NCI-H2227 (cell line): ENCODE measurements around the gene ZBTB20.

Experiments
- DNase-seq: peaks from one replicate; lab custom pipeline; 2025; ENCODE audit not compliant: unreplicated experiment; lab: John Stamatoyannopoulos, UW

ZBTB20 gene

DNA sequence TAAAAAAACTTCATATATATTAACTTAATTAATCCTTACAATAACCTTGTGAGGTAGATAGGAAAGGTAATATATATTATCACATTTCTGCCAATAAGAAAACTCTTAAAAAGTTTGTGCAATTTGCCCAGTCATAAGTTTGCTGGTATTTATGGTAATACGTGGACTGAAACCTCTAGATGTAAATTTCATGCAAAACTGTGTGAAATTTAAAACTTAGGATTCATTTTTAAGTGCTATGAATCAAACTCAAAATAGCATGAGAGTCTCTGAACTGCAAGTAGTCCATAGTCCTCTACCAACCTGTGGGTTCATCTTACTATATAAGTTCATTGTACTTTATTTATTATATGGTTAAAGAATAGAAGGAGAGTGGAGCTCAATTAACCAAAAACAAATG lies 56.4 kb downstream of the ZBTB20 start:
- no peak for DNase-seq

DNA sequence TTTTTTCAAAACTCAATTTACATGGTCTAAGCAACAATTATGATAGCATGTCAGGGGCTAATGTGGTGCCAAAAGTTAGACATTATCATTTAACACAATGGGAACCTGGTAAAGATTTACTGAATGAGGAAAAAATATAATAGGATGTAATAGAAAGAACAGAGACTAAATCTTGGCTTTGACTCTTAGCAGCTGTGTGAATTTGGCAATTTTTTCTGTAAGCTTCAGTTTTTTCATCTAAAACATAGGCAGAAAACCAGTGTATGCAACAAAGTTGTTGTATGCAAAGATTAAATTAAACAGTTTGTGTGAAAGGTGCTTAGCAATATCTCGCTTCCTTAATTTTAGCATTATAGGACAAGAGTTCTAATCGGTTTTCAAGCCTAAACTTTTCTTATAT lies 57.6 kb downstream of the ZBTB20 start:
- no peak for DNase-seq

DNA sequence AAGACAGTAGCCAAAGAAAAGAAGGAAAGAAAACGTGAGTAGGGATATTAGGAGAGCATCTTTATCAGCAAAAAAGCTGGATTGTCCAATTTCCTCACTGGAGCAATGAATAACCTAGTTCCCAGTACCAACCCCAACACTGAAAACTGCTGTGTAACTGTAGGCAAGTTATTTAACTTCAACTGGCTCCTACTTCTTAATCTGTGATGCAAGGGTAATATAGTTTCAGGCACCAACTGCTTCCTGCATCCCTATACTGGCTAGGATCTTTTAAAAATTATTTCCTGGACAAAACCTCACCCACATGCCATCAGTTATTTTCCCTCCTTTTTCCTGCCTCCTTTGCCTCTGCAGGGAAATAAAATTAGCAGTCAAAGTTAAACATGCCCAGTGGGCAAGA lies 59.6 kb downstream of the ZBTB20 start:
- DNase-seq = no peak

DNA sequence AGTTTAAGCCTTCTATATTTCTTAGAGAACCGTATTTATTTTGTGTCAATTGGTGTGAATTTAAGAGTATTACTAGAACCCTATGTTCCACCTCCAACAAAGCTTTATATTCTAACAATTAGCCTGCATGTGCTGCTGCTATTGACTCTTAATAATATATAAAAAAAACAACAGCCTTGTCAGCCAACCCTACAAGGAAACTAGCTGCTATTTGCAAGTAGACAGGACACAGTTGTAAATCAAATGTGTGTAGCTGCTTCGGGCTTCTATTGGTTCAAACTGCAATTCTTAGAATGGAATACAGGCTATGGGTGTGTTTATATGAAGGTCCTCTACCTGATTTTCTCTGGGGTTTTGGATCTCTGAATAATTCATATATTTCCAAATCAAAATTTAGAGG lies 60.7 kb downstream of the ZBTB20 start:
- no peak for DNase-seq

DNA sequence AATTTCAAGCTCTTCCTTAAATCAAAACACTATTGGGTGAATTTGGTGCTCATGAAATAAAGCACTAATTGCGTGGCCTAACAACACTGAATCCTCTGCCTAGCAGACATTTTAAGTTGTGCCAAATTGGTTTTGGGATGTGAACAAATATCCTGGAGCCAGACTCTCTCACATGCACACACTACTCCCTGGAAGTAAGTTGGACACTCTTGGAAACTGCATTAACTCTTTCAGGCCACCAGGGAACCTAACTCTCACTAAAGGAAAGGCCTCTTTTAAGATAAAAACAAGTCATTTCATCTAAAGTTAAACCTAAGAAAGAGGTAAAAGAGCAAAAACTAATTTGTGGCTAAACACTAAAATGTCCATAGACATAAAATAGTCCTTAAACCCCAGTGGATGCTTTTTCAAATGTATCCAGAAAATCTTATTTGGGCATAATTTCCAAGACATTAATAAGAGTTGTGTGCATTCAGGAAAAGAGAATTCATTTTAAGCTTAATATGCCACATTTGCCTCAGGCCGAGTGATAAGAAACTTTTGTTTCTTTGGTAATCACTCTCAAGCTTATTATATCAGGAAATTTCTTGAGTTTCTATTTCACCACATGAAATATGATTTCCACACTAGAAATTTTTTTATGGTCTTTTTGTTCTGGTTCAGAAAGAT lies 61.8 kb downstream of the ZBTB20 start:
- no peak for DNase-seq

DNA sequence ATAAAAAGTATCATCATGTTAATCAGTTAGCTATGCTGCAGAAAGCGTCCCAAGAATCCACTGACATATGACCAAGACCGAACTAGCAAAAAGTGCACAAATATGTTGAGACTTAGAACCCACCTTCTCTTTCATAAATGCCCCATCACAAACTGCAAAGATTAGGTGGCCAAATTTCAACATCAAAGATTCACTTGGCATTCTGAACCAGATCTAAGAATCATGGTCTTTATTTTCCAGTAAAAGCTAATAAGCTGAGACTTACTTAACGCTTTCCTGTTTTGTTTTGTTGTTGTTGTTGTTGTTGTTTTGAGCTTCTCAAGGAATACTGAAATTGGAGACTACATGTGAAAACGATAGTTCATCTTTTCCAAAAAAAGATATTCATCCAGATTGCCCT lies 62.4 kb downstream of the ZBTB20 start:
- DNase-seq = no peak

DNA sequence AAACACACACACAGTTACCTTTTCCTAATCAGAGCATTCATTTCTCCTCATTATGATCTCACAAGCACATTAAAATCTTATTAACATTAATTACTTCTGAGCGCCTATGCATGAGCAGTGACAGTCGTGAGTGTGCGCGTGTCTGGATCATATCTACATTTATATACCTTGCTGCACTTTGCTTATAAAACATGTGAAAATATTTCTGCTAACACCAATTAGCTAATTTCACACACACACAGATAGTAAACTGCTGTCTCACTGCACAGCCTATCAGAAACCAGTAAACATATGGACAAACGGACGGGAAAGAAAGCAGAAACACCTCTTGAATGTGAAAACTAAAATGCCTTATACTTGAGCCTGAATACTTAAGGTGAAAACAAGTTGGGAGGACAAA lies 64.8 kb downstream of the ZBTB20 start:
- no peak for DNase-seq

DNA sequence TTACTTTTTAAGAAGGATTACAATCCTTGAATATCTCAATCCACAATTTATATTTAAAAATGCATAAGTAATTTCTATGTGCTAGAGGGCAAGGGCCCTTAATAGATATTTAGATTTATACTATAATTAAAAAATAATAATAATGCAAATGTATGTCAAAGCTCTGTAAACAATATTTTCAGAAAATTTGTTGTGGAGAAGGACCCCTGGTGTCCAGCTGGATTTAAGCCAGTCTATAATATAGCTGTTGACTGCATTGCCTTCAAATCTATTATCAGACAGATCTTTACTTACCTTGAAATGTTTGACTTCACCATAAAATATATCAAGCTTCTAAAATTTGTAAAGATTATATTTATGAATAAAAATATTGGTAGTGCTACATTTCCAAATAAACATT lies 65.6 kb downstream of the ZBTB20 start:
- no peak for DNase-seq

DNA sequence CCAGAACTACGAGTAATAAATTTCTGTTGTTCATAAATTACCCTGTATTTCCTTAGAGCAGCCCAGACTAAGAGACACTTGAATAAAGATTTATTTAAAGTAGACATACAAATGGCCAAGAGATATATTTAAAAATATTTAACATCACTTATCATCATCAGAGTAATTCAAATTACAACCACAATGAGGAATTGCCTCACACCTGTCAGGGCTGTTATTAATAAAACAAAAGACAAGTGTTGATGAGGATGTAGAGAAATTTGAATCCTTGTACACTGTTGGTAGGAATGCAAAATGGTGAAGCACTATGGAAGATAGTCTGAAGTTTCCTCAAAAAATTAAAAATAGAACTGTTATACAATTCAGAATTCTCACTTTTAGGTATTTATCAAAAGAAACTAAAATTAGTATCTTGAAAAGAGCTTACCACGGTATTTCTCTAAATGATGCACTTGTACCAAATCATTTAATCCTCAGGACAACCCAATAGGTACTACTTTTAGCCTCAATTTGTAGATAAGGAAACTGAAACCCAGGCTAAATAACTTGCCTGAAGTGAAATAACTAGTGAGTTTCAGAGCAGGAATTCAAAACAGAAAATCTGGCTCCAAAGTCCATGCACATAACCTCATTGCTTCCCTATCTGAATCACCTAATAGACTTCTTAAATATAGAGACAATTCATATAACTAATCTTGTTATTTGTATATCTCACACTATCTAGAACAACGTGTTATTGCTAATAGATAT lies 69.4 kb downstream of the ZBTB20 start:
- DNase-seq = no peak

DNA sequence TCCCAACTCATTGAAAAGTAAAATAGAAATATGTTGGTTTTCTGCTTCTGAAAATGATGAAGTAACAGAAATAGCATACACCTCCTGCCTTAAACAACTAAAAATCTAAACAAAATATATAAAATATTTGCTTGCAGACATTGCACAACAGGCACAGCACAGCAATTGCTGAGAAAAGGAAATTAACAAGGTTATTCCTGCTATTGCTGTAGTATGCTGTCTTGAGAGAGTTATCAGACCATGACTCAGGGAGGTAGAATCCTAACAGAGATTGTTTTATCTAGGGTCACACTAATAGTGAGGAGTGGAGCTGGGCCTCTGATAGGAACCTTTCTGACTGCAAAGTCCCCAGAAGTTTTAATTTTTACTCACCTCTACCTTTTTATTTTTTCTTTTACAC lies 72.6 kb downstream of the ZBTB20 start:
- DNase-seq = no peak

DNA sequence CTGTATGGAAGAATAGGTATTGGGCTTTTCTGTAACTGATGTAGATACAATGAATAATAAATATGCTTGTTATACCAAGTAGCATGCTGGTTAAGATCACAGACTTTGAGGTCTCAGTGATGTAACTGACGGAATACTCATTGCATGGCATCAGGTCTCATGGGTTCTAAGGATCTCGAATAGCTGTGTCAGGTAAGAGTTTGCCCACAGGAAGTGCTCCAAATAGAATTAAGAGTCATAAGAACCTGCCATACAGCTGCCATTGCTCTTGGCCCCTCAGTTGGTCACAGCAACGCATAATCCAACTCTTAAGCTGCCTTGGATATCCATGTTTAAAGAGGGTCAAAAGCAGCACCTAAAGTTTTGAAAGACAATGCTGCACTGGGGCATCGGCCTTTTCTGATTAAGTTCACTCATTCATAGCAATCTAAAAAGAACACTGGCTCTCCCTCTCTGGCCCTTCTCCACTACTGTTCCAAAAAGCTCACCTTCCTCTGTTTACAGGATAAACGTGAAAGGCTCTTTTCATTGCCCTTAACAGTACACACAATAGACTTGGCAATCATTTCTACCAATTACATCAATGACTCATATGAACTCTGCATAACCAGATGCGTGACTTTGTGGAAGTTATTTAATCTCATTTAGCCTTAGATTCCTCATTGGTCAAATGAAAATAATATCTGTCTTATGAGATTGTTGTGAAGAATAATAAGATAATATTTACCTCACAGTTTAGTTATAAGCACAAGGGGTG lies 74.6 kb downstream of the ZBTB20 start:
- DNase-seq = no peak

DNA sequence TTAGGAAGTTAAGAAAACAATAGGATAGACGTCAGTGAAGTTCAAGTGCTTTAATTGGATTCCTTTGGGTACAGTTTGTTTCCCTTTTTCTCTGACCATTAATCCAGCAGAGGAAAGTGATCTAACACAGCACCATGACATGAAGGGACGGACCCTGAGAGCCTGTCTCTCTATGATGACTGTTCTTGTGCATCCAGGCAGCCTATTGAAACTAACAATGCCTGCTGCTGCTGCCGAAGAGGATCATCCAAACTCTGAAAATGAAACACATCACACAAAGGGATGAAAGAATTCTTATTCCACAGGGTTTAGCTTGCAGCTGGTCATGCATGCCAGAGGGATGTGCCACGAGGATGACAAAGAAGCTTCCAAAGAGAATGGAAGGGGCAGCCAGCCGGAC lies 75.5 kb downstream of the ZBTB20 start:
- DNase-seq = no peak

DNA sequence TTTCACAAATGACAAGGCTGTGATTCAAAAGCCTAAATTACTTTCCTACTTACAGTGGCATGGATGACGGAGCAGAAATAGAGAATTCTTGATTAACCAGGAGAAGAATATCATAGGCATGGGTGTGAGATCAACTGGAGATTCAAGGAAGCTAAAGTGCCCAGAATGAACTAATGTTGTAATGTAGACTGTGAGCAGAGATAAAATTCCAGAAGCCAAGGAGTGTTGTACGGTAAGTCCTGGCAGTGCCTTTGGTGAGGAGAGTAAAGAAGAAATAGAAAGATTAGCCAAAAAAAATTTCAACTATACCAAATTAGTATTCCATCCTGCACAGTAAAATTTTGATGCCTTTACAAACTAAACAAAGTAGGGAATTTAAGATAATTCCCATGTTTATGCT lies 75.9 kb downstream of the ZBTB20 start:
- DNase-seq = no peak

DNA sequence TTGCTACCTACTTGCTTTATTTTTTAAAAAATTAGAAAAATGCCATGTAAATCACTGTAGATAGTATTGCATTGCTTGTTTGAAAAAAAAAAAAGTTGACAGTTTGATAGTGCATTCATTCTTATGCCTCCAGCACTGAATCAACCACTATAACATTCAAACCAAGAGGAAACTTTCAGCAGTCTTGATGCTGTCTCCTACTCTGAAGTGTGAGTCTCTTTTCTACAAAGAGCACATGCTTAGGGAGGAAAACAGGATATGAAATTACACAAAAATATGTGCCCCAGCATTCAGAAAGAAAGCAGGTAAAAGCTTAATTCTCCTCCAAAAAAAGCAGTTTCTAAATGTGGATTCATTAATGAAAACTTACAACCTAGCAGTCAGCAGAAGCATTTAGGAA lies 78.3 kb downstream of the ZBTB20 start:
- DNase-seq = no peak

DNA sequence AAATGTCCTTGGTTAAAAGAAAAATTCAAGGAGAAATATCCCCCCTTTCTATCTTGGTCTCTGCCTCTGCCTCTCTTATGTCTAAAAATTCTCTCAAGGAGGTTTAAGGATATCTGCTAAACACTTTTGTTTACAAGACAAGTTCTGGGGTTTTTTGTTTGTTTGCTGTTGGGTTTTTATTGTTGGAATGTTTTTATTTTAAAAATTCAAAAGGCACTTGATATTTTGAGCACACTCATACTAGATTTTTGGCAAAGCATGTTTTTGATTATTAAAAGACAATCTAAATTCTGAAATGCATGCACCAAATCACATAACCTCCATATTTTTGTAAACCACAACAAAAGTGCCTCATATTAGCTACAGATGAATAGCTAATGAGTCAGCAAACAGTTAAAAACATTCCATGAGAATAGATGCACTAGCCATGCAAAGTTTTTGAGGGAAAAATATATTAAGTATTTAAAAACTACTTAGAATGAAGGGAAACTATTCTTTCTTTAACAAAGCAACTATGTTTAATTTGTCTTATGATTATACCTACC lies 84.6 kb downstream of the ZBTB20 start:
- no peak for DNase-seq

DNA sequence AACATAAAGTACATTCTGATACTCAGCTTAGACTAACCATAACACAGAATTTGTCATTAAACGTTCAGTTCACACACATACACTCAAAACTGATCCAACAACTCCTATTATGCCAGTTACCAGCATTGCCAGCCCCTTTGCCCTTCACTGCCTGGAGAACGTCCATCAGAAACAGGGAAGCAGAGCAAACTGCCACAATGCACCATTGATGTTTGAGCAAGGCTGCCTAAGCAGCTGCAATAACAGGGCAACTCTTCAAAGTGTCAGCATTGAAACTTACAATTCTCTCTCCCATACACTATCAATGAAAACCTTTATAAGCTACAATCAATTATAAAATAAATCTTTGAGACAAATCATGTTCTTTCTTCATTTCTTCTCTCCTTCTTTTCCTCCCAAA lies 85.1 kb downstream of the ZBTB20 start:
- no peak for DNase-seq

DNA sequence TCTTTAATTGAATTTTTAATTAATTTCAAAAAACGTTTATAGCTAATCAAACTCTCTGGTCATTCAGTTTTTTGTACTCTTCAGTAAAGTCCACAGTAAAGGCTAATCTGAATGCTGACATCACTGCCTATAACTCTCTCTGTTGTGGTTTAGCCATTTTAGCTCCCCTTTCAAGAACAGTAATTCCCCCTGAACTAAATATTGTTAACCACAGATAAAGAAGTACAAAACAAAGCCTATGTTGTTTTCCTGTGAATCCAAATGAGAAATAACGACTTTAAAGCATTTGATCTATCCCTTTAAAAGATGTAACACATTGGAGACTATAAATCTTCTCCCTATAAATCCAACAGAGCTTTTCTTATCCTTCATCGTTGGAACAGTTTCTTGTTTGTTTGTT lies 94.2 kb downstream of the ZBTB20 start:
- no peak for DNase-seq

DNA sequence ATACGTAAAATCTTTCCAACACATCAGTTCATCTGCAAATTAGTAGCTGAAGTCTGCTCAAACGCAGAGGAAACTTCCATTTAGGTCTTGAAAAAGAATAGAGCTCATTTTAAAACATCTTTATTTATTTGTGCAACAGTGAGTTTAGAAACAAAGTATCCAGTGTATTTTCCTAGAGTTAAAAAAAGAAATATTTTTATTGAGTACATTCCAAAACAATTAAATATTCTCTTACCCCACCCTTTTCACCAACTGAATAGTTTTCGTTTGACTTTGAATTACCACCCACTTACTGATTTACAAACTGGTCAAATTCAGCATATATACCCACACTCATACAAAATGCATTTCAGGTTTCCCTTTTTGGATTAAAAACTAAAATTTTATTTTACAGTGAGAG lies 104.7 kb downstream of the ZBTB20 start:
- DNase-seq = no peak

DNA sequence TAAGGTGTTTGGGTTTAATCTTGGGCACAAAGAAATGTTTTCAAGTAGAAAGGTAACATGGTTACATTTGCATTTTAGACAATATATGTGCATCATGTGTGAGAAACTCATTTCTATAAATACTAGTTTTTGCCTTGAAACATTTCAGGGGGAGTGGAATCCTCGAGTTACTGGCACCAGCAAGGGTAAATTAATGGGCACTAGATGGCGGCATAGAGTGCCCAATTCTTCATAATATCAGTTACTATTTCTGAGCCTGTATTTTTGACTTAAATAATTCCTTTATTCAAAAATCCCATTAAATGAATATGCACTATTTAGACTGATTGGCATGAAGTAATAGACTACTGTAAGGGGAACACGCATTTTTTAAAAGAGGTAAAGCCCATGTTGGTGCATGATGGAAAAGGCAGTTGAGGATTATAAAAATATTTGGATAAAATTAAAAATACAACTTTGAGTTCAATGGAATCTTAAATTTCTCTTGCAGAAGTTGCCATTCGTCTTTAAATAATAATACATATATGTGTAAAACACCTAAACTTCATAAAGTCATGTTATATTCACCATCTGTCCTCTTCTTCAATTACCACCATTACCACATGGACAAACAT lies 106.3 kb downstream of the ZBTB20 start:
- DNase-seq = peak; percentile 2

DNA sequence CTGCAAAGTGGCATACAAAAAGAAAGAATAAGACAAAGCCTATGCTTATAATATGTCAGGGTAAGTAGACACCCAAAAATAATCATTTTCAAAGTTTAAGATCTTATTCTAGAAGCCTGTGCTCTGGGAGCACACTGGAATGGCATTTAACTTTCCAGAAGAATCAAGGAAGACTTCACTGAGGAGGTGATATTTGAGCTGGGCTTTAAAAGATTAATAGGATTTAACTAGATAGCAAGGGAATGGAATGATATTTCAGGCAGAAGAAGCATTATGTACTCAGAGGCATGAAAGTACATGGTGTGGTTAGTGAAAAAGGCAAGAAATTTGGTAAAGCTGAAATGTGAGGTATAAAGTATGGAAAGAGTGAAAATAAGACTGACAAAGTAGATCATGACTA lies 106.8 kb downstream of the ZBTB20 start:
- no peak for DNase-seq

DNA sequence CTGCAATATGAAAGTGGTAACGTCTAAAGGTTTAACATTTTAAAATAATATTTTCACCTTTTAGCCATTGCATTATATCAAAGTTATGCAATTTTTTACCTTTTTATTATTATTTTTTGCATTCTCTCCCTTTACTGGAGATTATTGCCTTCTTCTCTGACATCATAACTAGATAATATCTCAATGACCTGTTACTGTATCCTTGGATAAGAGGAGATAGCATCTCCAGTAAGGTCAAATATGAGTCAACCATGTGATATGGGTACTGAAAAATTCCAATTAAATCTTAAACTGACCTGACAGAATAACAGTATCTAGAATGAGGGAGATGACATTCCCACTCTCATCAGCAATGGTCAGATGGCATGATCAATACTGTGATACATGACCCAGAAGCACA lies 108.3 kb downstream of the ZBTB20 start:
- DNase-seq = no peak
